Tibial nerve (tissue), 4 donors: ENCODE results near the gene LCP1.

Experiments
- EP300 ChIP-seq, 2 donors: sonication (generic); formaldehyde crosslinking; IDR thresholded peaks; one replicate each; pipeline ENCODE4 v1.6.1; 2017; ENCODE audit warnings: antibody characterized with exemption in 2 of 2, mild to moderate bottlenecking in 1 of 2
- TF ChIP-seq, protein P1 (sequence below), 5 experiments: fragments of 200-600 bp in 3 of 5; fragments of 450-650 bp in 2 of 5; sonication (generic) in 3 of 5; IDR thresholded peaks; one replicate each; pipeline ENCODE4 v1.5.1; 2016 to 2019; ENCODE audit warnings: antibody characterized with exemption in 5 of 5, mild to moderate bottlenecking in 3 of 5, moderate library complexity in 2 of 5

DNA sequence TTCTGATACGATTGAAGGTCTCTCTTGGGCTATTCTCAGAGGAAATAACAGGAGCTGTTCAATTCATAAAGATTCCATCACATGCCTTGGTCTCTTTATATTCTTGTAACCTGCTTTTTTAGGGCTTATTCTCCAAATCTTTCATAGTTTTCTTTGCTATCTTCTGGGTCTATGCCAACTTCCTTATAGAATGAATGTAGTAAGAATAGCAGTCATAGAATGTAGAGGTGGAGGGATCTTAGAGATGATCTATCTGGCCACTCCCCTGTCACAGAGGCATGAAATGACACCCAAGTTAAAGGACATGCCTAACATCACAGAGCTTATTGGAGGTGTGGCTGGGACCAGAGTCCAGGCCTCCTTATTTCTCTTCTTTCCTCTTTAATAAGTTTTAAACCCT is 13.2 kb downstream of the LCP1 start:
- TF ChIP-seq EP300 (IDR thresholded peaks at IDR 0.05), result no peak
- TF ChIP-seq, protein P1, sequence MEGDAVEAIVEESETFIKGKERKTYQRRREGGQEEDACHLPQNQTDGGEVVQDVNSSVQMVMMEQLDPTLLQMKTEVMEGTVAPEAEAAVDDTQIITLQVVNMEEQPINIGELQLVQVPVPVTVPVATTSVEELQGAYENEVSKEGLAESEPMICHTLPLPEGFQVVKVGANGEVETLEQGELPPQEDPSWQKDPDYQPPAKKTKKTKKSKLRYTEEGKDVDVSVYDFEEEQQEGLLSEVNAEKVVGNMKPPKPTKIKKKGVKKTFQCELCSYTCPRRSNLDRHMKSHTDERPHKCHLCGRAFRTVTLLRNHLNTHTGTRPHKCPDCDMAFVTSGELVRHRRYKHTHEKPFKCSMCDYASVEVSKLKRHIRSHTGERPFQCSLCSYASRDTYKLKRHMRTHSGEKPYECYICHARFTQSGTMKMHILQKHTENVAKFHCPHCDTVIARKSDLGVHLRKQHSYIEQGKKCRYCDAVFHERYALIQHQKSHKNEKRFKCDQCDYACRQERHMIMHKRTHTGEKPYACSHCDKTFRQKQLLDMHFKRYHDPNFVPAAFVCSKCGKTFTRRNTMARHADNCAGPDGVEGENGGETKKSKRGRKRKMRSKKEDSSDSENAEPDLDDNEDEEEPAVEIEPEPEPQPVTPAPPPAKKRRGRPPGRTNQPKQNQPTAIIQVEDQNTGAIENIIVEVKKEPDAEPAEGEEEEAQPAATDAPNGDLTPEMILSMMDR (IDR thresholded peaks at IDR 0.05), result no peak
